Activated naive CD4-positive, alpha-beta T cell treated with Interleukin-2 at 50 U/mL for 16 hours (primary cell): ENCODE results near the gene SMURF2.
"Not testable (repeated sequence)": the region's sequence is repeated elsewhere in the genome, so short reads cannot be mapped to it uniquely, and the experiment has no call there.

ENCODE experiments used
- DNase-seq: peaks from one replicate; pipeline ENCODE4 v3.0.0-alpha.2; 2020

Gene SMURF2

DNA sequence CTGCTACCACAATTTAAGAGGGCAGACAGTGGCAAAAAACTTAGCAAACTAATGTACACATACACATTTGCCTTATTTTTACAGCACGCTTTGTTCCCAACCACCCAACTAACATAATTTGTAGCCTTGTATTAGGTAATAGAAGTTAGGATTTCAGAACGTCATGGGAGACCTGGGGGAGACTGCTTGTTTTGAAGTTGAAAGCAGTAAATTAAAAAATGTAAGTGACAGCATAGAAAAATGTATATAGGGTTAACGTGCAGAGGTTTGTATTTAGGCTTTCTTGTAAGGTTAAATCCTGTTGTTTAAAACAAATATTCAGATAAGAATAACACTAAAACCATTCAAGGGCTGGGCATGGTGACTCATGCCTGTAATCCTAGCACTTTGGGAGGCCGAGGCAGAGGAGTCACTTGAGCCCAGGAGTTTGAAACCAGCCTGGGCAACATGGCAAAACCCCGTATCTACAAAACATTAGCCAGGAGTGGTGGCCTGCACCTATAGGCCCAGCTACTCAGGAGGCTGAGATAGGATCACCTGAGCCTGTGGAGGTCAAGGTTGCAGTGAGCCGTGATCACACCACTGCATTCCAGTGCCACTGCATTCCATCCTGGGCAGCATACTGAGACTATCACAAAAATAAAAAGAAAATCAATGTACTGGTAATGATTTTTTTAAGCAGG, 2.3 kb upstream of the SMURF2 start:
- DNase-seq: not testable (repeated sequence)

DNA sequence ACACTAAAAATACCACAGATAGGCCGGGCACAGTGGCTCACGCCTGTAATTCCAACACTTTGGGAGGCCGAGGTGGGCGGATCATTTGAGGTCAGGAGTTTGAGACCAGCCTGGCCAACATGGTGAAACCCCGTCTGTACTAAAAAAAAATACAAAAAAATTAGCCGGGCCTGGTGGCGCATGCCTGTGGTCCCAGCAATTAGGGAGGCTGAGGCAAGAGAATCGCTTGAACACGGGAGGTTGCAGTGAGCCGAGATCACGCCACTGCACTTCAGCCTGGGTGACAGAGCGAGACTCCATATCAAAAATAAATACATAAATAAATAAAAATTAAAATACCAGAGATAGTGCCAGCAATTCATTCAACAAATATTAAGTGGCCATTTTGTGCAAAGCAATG, 1.7 kb upstream of the SMURF2 start:
- not testable (repeated sequence) for DNase-seq

GRCh38 chr17:64662774-64663367, 764 bp upstream of the SMURF2 start:
- no peak for DNase-seq

- DNase-seq: no peak
Observed at GRCh38 chr17:64661726-64661975, 456 bp downstream of the SMURF2 start.

DNA sequence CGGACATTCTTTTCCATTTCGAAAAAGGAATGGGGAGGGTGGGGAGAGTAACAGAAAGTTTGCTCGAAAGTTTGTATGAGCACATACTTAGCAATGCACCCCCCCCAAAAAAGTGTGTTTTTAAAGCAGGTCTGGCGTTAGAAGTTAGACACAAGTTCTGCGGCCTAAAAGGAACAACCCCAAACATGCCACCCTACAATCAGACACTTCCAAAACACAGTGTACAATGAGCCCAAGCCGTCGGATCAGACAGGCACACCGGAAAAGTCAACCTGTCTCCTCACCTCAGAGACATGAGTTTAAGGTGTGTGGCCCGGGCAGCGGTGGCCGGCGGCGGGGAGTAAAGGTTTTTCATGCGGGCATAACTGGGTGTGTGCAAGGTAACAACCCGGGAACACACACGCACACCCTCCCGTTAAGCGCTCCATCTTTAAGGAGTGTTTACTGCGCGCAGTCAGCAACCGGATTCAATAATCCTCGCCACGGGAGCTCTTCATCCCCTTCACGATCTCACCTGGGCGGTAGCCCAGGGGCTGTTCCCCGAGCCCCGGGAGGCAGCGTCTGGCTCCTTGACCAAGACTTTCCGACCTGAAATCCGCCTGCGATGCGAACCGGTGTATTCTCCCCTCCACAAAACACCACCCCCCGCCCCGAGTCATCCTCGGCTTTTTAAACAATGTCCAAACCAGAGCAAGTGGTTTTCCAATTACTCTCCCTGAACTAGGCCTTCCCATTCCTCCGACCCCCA, 955 bp downstream of the SMURF2 start:
- DNase-seq: peak; percentile 51

DNA sequence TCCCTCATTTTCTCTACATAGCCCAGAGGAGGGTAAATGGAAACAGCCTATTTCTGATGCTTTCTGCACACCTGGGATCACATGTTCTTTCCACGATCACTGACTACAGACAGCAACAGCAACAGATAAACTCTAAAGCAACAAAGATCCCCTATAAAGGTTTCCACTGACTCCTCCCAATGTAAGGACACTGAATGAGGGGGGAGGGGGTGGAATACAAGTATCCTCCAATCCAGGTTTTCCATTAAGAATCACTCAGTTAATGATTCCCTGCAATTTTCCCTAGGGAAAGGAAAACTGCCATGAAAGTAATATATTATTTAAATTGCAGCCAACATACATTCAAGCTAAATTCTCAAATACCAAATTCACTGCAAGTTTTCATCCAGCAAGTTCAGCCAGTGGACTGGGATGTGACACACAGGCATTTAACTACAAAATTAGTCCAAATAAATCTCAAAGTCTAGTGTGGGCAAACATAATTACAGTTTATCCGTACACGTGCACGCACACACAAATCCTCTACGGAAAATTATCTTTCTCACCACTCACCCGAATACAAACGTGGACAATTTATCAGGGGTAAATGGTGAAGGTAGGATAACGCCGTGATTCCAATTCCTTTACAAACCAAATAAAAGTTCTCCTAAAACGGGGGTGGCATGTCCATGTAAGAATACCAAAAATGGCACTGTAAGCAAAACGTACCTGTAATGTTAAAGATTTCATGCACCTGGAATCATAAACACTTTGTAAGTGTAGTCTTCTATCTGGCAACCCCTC, 1.7 kb downstream of the SMURF2 start:
- DNase-seq: not testable (repeated sequence)

DNA sequence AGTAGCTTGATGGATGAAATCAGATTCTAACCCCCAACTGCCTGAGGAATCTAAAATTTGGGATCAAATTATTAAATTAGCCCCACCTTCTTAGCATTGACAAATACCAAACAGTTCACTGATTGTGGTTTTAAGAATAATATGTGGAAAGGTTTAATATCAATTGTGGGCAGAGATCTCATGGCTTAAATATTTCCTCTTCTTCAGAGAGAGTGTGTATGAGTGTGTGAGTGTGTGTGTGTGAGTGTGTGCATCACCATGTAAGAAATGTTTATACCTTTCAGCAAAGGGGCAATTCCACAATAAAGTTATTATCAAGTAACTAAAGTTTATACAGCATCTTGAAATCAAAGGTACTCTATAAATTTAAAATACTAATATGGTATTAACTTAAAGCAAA, 3.2 kb downstream of the SMURF2 start:
- no peak for DNase-seq

GRCh38 chr17:64657610-64658125, 4.4 kb downstream of the SMURF2 start:
- DNase-seq: no peak

DNA sequence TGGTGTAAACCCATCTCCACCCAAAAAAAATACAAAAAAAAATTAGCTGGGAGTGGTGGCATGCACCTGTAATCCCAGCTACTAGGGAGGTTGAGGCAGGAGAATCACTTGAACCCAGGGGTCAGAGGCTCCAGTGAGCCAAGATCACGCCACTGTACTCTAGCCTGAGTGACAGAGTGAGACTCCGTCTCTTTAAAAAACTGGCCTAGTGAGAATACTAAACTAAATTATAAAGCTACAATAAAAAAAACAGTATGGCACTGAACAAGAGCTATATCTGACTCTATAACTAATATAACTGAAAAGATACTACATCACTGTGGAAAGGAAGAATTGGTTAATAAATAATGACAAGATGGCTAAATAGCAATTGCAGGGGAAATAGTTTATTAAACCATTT, 6.4 kb downstream of the SMURF2 start:
- no peak for DNase-seq

- no peak for DNase-seq
Observed at GRCh38 chr17:64653985-64654355, 8.1 kb downstream of the SMURF2 start.

DNA sequence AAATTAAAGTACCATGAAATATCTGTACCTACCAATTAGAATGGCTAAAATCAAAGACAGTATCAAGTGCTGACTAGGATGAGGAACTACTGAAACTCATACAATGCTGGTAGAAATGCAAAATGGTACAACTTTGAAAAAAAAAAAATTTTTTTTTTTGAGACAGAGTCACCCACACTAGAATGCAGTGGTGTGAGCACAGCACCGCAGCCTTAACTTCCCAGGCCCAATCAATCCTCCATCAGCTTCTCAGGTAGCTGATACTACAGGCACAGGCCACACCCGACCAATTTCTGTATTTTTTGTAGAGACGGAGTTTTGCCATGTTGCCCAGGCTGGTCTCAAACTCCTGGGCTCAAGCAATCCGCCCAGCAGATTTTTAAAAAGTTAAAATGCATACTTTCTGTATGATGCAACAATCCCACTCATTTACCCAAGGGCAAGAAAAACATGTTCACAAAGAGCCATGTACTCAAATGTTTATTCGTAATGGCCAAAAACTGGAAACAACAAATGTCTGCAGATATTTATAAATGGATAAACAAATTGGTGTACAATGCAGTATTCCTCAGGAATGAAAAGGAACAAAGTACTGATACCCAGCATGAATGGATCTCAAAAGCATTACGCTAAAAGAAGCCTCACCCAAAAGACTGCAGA, 8.7 kb downstream of the SMURF2 start:
- no peak for DNase-seq

DNA sequence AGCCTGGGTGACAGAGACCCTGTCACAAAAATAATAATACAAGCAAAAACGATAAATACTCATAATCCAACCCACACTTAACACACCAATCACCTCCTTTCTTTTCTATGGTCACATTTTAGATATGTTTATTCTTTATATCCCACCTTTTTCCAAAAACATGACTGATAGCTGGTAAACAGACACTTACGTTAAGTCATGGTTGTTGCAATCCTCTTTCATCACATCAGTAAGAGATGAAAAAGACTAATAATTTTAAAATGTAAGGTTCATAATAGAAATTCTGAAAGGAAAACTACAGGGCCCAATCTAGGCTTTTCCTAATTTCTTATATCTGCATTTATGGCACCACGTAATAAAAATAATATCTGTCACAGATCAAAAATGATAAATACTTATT, 10.2 kb downstream of the SMURF2 start:
- DNase-seq: no peak

DNA sequence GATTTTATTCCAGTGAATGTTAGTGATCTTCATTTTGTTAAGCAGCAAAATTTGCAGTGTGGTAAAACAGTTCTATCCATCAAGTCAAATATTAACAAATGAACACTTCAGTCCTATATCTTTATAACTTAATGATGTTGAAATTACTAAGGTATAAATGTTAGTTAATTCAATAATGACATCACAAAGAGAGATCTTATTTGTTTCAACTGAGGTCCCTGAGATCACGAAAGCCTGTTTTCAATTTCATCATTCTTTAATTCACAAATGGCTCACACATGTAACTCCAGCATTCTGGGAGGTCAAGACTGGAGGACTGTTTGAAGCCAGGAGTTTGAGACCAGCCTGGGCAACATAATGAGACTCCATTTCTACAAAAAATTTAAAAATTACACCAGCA, 13.9 kb downstream of the SMURF2 start:
- no peak for DNase-seq

DNA sequence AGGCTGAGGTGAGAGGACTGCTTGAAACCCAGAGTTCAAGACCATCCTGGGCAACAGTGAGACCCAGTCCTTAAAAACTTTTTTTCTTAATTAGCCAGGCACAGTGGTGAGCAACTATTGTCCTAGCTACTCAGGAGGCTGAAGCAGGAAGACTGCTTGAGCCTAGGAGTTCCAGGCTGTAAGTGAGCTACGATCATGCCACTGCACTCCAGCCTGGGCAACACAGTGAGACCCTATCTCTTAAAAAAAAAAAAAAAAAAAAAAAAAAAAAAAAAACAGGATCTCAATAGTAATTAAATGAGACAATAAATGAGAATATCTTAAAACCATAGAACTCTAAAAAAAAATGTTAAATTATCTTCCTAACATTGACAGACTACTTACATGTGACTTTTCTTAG, 14.3 kb downstream of the SMURF2 start:
- DNase-seq: no peak

- no peak for DNase-seq
Observed at GRCh38 chr17:64639516-64639915, 22.6 kb downstream of the SMURF2 start.

DNA sequence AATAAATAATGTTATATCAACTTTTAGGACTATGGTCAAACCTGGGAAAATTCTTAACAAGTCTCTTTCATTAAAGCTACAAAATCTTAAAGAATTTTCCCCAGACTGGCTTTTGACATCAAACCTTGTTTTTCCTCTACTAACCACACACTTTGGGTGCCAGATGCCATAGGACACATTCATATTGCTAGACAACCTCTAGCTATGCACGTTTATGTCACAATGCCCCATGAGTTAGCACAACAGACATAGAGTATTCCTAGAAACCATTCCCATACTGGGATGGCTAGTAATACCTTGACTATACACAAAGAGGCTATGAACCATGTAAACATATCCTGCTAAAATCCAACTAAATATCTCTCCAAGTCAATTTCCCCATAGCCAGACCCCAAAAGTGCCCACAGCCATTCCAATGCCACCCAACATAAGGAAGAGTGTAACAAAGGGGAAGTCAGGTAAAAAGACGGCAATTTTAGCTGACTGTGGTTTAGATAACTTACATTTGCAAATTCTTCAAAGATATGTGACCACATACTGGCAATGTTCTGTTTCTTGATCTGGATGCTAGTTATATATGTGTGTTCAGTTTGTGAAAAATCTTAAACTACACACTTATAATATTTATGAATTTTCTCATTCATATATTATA, 23.4 kb downstream of the SMURF2 start:
- no peak for DNase-seq

- DNase-seq: no peak
Observed at GRCh38 chr17:64635647-64636305, 26.3 kb downstream of the SMURF2 start.

GRCh38 chr17:64634218-64634617, 27.9 kb downstream of the SMURF2 start:
- DNase-seq: no peak

DNA sequence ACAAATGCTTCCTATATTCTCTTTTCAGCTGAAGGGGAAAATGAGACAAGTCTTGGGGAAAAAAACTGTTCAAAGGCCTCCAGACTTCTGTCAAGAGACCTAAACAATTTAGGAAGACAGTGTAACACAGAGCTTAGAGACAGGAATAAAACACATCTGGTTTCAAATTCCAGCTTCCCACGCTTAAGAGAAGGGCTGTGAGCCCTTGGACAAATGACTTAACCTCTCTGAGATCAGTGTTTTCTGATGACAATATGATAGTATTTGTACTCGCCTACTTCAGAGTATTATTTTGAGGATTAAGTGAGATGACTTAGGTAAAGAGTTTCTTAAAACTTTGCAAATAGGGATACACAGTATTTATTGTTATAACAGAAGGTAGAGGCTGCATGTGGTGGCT, 29.5 kb downstream of the SMURF2 start:
- no peak for DNase-seq

- no peak for DNase-seq
Observed at GRCh38 chr17:64632194-64632593, 29.9 kb downstream of the SMURF2 start.

DNA sequence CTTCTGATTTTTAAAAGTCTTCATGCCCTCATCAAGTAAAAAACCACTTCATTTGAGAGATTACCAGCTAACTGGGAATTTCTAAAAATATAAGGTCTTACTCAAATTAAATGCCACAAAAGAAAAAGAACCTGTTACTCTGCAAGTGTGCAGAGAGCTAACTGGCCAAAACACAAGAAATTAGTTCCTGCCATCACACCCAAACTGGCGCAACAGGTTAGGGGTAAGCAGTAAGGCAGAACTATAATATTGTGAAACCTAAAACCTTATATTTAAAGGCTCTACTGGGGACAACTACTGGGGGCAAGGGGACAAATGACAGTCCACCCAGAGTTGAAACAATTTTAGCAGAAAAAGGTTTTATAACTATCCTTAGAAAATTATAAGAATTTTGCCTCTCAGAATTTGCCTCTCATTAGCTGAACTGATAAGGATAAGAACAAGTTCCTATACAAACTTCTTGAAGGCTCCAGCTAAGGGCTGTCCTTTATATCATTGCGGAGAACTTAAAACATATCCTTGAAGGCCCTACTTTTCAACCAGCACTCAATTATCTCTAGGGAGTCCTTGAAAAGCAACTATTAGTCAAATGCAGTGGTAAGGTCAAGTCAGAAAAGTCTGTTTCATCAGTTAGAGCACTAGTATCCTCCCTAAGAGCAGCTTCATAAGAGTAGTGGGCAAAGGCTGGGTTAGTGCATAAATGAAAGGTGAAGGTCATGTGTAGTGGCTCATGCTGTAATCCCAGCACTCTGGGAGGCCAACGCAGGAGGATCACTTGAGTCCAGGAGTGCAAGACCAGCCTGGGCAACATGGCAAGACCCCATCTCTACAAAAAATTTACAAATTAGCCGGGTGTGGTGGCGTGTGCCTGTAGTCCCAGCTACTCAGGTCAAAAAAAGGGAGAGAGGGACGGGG, 31.5 kb downstream of the SMURF2 start:
- DNase-seq: no peak
